HepG2 (cell line): ENCODE results near the gene SUSD3. TPM values are rescaled to one million over a fixed set of nuclear protein-coding genes. Genes with fewer than 3 reads are reported as not detected.

Source experiments
- ETV5 ChIP-seq: IDR thresholded peaks from 2 replicates; pipeline ENCODE4 v1.6.1; 2018; ENCODE audit warnings: missing biosample characterization, missing genetic modification reagents, inconsistent platforms, borderline replicate concordance
- HMG20A ChIP-seq: IDR thresholded peaks from 2 replicates; pipeline ENCODE4 v1.6.1; 2016; ENCODE audit warnings: borderline replicate concordance
- HNF4A ChIP-seq: sonication (generic); formaldehyde crosslinking; IDR thresholded peaks from 2 replicates; pipeline ENCODE4 v1.4.0; 2020; ENCODE audit warnings: missing genetic modification reagents
- HNRNPUL1 ChIP-seq: fragments of 200-400 bp; formaldehyde crosslinking; IDR thresholded peaks from 2 replicates; pipeline ENCODE4 v1.6.1; 2017; ENCODE audit warnings: low read depth, mild to moderate bottlenecking, low read length, moderate library complexity
- JUND ChIP-seq: sonication (generic); formaldehyde crosslinking; IDR thresholded peaks from 2 replicates; pipeline ENCODE4 v1.8.0; 2022; ENCODE audit warnings: mild to moderate bottlenecking, missing genetic modification reagents
- MTF2 ChIP-seq: sonication (generic); formaldehyde crosslinking; IDR thresholded peaks from 2 replicates; pipeline ENCODE4 v1.5.0; 2020; ENCODE audit warnings: missing genetic modification reagents, borderline replicate concordance
- NFE2L2 ChIP-seq: fragments of 150-350 bp; IDR thresholded peaks from 2 replicates; pipeline ENCODE4 v1.6.1; 2014; ENCODE audit warnings: low read length
- NRL ChIP-seq: sonication (generic); formaldehyde crosslinking; IDR thresholded peaks from 2 replicates; pipeline ENCODE4 v1.5.0; 2020; ENCODE audit warnings: missing genetic modification reagents, mild to moderate bottlenecking, moderate library complexity, borderline replicate concordance
- PCBP1 ChIP-seq: fragments of 200-400 bp; formaldehyde crosslinking; IDR thresholded peaks from 2 replicates; pipeline ENCODE4 v1.6.1; 2017; ENCODE audit warnings: mild to moderate bottlenecking, low read depth, low read length, borderline replicate concordance
- PITX1 ChIP-seq: sonication (generic); formaldehyde crosslinking; IDR thresholded peaks from 2 replicates; pipeline ENCODE4 v1.5.1; 2020; ENCODE audit warnings: mild to moderate bottlenecking, missing genetic modification reagents
- RXRA ChIP-seq: sonication (generic); formaldehyde crosslinking; IDR thresholded peaks from 2 replicates; pipeline ENCODE4 v1.5.1; 2020; ENCODE audit warnings: missing genetic modification reagents
- SNAPC2 ChIP-seq: sonication (generic); formaldehyde crosslinking; IDR thresholded peaks from 2 replicates; pipeline ENCODE4 v1.8.1; 2022; ENCODE audit warnings: mild to moderate bottlenecking, missing genetic modification reagents
- ZBTB7A ChIP-seq: sonication (generic); formaldehyde crosslinking; IDR thresholded peaks from 2 replicates; pipeline ENCODE4 v1.8.0; 2022; ENCODE audit warnings: mild to moderate bottlenecking, missing genetic modification reagents
- ZNF230 ChIP-seq: sonication (generic); formaldehyde crosslinking; IDR thresholded peaks from 2 replicates; pipeline ENCODE4 v1.4.0; 2020; ENCODE audit warnings: mild to moderate bottlenecking, missing genetic modification reagents
- ZNF660 ChIP-seq: sonication (generic); formaldehyde crosslinking; IDR thresholded peaks from 2 replicates; pipeline ENCODE4 v1.5.1; 2020; ENCODE audit warnings: mild to moderate bottlenecking, low read depth, missing genetic modification reagents, borderline replicate concordance
- polyA plus RNA-seq, 8 experiments: library from polyadenylated mRNA; depleted of rRNA in 3 of 8; stranded (reverse) in 7 of 8; unstranded in 1 of 8; fragments of >200 nt; fragmentation: Illumina TruSeq in 4 of 8; extraction: Trizol in 4 of 8; gene quantifications; 2 replicates each; pipeline versions ENCODE4 v1.2.1 to v1.2.3, GENCODE V29; 2011 to 2016; ENCODE audit warnings: low read depth in 4 of 8, missing spikeins in 1 of 8, mixed read lengths in 1 of 8; ENCODE audit not compliant: insufficient read depth in 1 of 8
- total RNA-seq, 5 experiments: library from RNA; depleted of rRNA; stranded (reverse); fragments of >200 nt; fragmentation: Illumina TruSeq; extraction: Trizol; gene quantifications; 2 replicates each; pipeline ENCODE4 v1.2.3, GENCODE V29; 2016; ENCODE audit warnings: low read depth in 1 of 5
- TF ChIP-seq, protein P1 (sequence below): sonication (generic); formaldehyde crosslinking; IDR thresholded peaks from 2 replicates; pipeline ENCODE4 v1.8.1; 2023; ENCODE audit warnings: mild to moderate bottlenecking, inconsistent platforms, moderate library complexity, missing genetic modification reagents, borderline replicate concordance
- TF ChIP-seq, protein P2 (sequence below): sonication (generic); formaldehyde crosslinking; IDR thresholded peaks from 2 replicates; pipeline ENCODE4 v1.8.0; 2022; ENCODE audit warnings: mild to moderate bottlenecking, missing genetic modification reagents
- TF ChIP-seq, protein P3 (sequence below): sonication (generic); formaldehyde crosslinking; IDR thresholded peaks from 2 replicates; pipeline ENCODE4; 2020; ENCODE audit warnings: missing genetic modification reagents, mild to moderate bottlenecking, borderline replicate concordance
- TF ChIP-seq, protein P4 (sequence below): IDR thresholded peaks from 2 replicates; pipeline ENCODE4 v1.6.1; 2016; ENCODE audit warnings: low read depth, control low read depth

Gene SUSD3
- total and polyA plus RNA-seq, 2 of the 13 experiments (the other 11 are each of a cell fraction or from before 2014, with no cell fraction given) = 7.0 to 9.1 TPM

DNA sequence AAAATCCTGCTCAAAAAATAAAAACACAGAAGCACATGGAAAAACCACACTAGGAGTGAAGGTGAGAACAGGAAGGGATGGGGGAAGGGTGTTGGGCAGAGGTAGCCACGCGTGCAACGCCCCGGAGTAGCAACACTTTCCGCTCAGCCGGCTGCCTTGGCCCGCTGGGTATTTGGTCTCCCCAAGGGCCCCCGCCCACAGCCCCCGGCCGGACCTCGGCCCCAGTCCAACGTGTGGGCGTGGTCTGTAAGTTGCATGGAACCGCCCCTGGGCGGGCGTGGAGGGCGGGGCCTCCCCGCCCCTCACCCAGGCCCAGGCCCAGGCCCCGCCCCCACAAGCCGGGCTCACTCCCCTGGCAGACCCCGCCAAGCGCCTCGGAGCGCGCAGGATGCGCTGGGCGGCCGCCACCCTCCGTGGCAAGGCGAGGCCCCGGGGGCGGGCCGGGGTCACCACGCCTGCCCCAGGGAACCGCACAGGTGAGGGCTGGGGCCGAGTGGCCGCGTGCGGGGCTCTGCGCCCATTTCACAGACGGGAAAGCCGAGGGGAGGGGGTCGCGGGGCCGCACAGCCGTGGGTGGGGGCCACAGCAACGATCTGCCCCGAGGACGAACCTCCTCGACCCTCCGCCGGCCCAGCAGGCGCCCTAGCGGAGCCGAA lies at the start of gene SUSD3 (continued):
- TF ChIP-seq NFE2L2 = no peak
- TF ChIP-seq MTF2 (CRISPR knock-in tag) = no peak
- no peak for TF ChIP-seq HMG20A (CRISPR knock-in tag)
- TF ChIP-seq ZBTB7A (CRISPR knock-in tag) = no peak
- TF ChIP-seq PITX1 (CRISPR knock-in tag) = no peak
- TF ChIP-seq SNAPC2 = no peak
- no peak for TF ChIP-seq RXRA (CRISPR knock-in tag)
- TF ChIP-seq, protein P1, sequence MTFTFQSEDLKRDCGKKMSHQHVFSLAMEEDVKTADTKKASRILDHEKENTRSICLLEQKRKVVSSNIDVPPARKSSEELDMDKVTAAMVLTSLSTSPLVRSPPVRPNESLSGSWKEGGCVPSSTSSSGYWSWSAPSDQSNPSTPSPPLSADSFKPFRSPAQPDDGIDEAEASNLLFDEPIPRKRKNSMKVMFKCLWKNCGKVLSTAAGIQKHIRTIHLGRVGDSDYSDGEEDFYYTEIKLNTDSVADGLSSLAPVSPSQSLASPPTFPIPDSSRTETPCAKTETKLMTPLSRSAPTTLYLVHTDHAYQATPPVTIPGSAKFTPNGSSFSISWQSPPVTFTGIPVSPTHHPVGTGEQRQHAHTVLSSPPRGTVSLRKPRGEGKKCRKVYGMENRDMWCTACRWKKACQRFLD (CRISPR knock-in tag) = no peak
- TF ChIP-seq, protein P2, sequence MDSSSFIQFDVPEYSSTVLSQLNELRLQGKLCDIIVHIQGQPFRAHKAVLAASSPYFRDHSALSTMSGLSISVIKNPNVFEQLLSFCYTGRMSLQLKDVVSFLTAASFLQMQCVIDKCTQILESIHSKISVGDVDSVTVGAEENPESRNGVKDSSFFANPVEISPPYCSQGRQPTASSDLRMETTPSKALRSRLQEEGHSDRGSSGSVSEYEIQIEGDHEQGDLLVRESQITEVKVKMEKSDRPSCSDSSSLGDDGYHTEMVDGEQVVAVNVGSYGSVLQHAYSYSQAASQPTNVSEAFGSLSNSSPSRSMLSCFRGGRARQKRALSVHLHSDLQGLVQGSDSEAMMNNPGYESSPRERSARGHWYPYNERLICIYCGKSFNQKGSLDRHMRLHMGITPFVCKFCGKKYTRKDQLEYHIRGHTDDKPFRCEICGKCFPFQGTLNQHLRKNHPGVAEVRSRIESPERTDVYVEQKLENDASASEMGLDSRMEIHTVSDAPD = no peak
- no peak for TF ChIP-seq HNRNPUL1
- no peak for TF ChIP-seq PCBP1
- TF ChIP-seq, protein P3, sequence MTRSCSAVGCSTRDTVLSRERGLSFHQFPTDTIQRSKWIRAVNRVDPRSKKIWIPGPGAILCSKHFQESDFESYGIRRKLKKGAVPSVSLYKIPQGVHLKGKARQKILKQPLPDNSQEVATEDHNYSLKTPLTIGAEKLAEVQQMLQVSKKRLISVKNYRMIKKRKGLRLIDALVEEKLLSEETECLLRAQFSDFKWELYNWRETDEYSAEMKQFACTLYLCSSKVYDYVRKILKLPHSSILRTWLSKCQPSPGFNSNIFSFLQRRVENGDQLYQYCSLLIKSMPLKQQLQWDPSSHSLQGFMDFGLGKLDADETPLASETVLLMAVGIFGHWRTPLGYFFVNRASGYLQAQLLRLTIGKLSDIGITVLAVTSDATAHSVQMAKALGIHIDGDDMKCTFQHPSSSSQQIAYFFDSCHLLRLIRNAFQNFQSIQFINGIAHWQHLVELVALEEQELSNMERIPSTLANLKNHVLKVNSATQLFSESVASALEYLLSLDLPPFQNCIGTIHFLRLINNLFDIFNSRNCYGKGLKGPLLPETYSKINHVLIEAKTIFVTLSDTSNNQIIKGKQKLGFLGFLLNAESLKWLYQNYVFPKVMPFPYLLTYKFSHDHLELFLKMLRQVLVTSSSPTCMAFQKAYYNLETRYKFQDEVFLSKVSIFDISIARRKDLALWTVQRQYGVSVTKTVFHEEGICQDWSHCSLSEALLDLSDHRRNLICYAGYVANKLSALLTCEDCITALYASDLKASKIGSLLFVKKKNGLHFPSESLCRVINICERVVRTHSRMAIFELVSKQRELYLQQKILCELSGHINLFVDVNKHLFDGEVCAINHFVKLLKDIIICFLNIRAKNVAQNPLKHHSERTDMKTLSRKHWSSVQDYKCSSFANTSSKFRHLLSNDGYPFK (CRISPR knock-in tag) = no peak
- 0 out of 2 replicates have a peak, but pooled peaks have one; percentile 45 for TF ChIP-seq ZNF230 (CRISPR knock-in tag)
- no peak for TF ChIP-seq NRL (CRISPR knock-in tag)
- TF ChIP-seq, protein P4, sequence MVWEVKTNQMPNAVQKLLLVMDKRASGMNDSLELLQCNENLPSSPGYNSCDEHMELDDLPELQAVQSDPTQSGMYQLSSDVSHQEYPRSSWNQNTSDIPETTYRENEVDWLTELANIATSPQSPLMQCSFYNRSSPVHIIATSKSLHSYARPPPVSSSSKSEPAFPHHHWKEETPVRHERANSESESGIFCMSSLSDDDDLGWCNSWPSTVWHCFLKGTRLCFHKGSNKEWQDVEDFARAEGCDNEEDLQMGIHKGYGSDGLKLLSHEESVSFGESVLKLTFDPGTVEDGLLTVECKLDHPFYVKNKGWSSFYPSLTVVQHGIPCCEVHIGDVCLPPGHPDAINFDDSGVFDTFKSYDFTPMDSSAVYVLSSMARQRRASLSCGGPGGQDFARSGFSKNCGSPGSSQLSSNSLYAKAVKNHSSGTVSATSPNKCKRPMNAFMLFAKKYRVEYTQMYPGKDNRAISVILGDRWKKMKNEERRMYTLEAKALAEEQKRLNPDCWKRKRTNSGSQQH (CRISPR knock-in tag) = no peak
- no peak for TF ChIP-seq HNF4A (CRISPR knock-in tag)
- TF ChIP-seq JUND (CRISPR knock-in tag) = no peak
- TF ChIP-seq ZNF660 (CRISPR knock-in tag) = no peak
- TF ChIP-seq ETV5 (CRISPR knock-in tag) = no peak
